Prostate gland (tissue), 2 donors: ENCODE measurements around the gene SCAPER.

Experiments used
- POLR2A ChIP-seq: fragments of 450-650 bp; IDR thresholded peaks from one replicate; pipeline ENCODE4 v1.6.1; 2016; ENCODE audit warnings: antibody characterized with exemption, mild to moderate bottlenecking
- POLR2AphosphoS5 ChIP-seq: sonication (generic); formaldehyde crosslinking; IDR thresholded peaks from one replicate; pipeline ENCODE4 v1.6.1; 2017; ENCODE audit warnings: antibody characterized with exemption
- TF ChIP-seq, protein P1 (sequence below), 4 experiments: fragments of 200-600 bp in 2 of 4; fragments of 450-650 bp in 2 of 4; sonication (generic) in 2 of 4; IDR thresholded peaks; 1 replicate in 3 of 4; 2 replicates in 1 of 4; pipeline ENCODE4 v1.5.1; 2016 to 2019; ENCODE audit warnings: antibody characterized with exemption in 4 of 4, mild to moderate bottlenecking in 2 of 4, moderate library complexity in 2 of 4

DNA sequence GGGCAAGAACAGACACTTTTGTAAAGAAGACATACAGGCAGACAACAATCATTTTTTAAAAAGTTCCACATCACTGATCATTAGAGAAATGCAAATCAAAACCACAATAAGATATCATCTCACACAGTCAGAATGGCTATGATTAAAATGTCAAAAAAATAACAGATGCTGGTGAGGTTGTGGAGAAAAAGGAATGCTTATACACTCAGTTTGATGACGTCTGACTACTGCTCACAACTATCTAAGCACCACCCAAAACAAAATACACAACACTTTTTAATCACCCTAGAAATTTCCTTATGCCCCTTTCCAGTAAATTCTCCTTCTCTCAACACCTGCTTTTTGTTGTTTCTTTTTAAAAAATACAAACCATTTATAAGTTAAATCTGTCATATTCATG is 339.8 kb downstream of the SCAPER start:
- TF ChIP-seq, protein P1, sequence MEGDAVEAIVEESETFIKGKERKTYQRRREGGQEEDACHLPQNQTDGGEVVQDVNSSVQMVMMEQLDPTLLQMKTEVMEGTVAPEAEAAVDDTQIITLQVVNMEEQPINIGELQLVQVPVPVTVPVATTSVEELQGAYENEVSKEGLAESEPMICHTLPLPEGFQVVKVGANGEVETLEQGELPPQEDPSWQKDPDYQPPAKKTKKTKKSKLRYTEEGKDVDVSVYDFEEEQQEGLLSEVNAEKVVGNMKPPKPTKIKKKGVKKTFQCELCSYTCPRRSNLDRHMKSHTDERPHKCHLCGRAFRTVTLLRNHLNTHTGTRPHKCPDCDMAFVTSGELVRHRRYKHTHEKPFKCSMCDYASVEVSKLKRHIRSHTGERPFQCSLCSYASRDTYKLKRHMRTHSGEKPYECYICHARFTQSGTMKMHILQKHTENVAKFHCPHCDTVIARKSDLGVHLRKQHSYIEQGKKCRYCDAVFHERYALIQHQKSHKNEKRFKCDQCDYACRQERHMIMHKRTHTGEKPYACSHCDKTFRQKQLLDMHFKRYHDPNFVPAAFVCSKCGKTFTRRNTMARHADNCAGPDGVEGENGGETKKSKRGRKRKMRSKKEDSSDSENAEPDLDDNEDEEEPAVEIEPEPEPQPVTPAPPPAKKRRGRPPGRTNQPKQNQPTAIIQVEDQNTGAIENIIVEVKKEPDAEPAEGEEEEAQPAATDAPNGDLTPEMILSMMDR (IDR thresholded peaks at IDR 0.05), result no peak
- no peak for TF ChIP-seq POLR2A
- no peak for TF ChIP-seq POLR2AphosphoS5
